HG02840 (cell line): ENCODE measurements around the gene TAF11L14.

ENCODE experiments used
- ATAC-seq: cut with Tn5 transposase; IDR thresholded peaks from one replicate; pipeline ENCODE4 v1.9.1; 2021; ENCODE audit warnings: mild to moderate bottlenecking, moderate library complexity, moderate number of reproducible peaks; ENCODE audit not compliant: unreplicated experiment, low FRiP score

The TAF11L14 gene

GRCh38 chr5:17678751-17679324, 44.6 kb downstream of the TAF11L14 start:
- ATAC-seq: no peak

DNA sequence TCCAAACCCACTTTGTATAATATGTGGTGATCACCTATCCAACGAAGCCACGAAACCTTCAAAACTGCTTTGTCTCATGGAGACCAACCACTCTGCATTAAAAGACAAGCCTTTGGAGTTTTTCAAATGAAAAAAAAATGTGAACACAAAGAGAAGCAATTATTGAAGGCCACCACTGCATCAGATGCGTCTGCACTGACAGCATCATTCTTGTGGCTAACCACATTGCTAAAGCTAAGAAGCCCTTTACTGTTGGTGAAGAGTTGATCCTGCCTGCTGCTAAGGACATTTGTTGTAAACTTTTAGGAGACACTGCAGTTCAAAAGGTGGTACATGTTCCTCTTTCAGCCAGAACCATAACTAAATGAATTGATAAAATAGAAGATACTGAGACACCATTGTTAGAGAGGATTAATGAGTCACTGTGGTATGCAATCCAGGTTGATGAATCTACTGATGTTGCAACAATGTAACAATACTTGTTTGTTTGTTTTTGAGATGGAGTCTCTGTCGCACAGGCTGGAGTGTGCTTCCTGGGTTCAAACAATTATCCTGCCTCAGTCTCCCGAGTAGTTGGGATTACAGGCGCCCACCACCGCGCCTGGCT, 45.4 kb downstream of the TAF11L14 start:
- no peak for ATAC-seq

DNA sequence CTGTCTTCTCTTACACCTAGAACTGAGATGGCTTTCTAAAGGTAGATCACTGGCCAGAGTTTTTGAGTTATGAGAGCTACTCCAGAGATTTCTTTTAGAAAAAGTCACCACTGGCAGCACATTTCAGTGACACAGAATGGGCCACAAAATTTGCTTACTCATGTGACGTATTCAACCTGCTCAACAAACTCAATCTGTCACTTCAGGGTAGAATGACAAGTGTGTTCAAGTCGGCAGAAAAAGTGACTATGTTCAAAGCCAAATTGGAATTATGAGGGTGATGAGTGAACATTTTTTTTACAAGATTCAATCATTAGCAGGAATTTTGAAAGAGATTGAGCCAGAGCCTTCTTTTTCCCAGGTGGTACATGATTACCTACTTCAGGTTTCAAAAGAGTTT, 46.5 kb downstream of the TAF11L14 start:
- ATAC-seq: no peak
